ENCODE data around the gene TBC1D24. TPM values are rescaled to one million over a fixed set of nuclear protein-coding genes. Genes with fewer than 3 reads are reported as not detected.

TBC1D24 gene
- total RNA-seq, 1 donor from 2014 or later = 16.6 TPM

DNA sequence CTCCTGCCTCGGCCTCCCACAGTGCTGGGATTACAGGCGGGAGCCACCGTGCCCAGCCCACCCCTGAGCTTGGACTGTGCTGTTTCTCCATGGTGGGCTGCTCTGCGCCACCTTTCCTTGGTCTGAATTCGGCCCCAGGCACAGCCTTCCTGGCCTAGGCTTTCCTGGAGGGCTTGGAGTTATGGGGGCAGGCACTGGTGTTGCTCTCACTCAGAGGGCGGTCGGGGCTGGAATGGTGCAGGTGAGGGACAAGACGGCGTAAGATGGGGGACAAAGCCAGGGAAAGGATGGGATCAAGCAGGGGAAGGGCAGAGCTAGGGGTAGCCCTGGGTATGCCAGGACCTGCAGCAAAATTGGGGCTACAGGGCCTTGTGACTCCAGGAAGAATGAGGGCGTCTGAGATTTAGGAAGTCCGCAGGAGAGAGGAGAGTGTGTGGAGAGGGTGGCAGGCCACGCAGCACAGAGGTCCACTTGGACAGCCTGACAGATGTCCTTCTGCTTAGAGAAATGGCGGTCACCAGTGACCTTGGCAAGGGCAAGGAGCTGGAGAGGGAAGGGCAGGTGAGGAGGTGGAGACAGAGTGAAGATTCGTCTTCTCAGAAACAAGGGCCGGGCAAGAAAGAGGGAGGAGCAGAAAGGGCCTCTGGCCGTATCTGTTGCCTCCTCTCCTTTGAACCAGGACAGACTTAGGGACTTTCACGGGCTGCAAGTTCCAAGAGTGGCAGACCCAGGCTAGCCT lies 37.2 kb downstream of the TBC1D24 start:
- no peak for DNase-seq
- peaks cover 34% of the 10 kb centered on the region for H3K4me1 Mint-ChIP-seq

DNA sequence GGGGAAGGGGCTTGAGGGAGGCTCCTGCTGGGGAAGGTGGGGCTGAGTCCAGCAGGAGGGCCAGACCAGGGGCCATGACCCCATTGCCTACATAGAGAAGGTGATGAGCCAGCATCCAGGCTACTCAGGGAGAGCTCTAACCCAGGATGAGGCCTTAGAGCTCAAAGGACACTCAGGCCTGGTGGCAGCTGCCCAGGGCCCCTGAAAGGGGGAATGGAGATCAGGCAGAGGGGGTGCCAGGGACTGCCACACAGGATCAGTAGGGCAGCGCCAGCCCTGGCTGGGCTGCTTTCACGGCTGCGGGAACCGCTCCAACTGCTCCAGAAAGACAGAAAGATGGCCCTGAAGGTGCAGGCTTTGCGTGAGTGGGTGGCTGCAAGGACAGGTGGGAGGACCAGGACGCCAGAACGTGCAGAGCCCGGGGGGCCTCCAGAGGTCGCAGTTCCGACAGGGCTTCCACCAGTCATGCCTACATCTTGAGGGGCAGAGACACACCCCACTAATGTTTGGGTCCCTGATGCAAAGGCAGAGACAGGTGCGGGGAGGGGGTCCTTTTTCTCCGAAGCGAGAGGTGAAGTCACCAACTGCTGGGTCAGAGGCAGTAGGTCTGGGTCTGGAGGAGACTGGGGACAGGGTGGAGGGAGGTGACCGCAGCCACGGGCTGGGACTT lies 37.9 kb downstream of the TBC1D24 start:
- peaks cover 6% of the 10 kb centered on the region for H3K27me3 Mint-ChIP-seq
- no peaks in the 10 kb centered on the region for H3K9me3 Mint-ChIP-seq
- intact Hi-C loops (cut with micrococcal nuclease) = loop anchor here (1.0 to 10.0 kb wide), 3 partner anchors 19 to 356 kb away; partner anchors contain the start of gene TRAF7
- H3K36me3 Mint-ChIP-seq (ENCODE audit: low read depth) = peaks cover 10% of the 10 kb centered on the region
- H3K27ac Mint-ChIP-seq = peak overlapping the region; percentile 90
- H3K4me1 Mint-ChIP-seq = peaks cover 38% of the 10 kb centered on the region
- peak overlapping the region; percentile 94 for H3K4me3 Mint-ChIP-seq
- DNase-seq = peak; percentile 70

More for the DNA sequence above, 37.2 kb downstream of the TBC1D24 start:
- H3K4me3 Mint-ChIP-seq = peak overlapping the region; percentile 94
- peak overlapping the region; percentile 90 for H3K27ac Mint-ChIP-seq
- H3K27me3 Mint-ChIP-seq = peaks cover 6% of the 10 kb centered on the region
- H3K9me3 Mint-ChIP-seq = no peaks in the 10 kb centered on the region
- H3K36me3 Mint-ChIP-seq (ENCODE audit: low read depth) = peaks cover 8% of the 10 kb centered on the region
- intact Hi-C loops (cut with micrococcal nuclease) = loop anchor here (5.0 to 10.0 kb wide), 2 partner anchors 93 to 355 kb away; partner anchors contain the start of gene TRAF7

DNA sequence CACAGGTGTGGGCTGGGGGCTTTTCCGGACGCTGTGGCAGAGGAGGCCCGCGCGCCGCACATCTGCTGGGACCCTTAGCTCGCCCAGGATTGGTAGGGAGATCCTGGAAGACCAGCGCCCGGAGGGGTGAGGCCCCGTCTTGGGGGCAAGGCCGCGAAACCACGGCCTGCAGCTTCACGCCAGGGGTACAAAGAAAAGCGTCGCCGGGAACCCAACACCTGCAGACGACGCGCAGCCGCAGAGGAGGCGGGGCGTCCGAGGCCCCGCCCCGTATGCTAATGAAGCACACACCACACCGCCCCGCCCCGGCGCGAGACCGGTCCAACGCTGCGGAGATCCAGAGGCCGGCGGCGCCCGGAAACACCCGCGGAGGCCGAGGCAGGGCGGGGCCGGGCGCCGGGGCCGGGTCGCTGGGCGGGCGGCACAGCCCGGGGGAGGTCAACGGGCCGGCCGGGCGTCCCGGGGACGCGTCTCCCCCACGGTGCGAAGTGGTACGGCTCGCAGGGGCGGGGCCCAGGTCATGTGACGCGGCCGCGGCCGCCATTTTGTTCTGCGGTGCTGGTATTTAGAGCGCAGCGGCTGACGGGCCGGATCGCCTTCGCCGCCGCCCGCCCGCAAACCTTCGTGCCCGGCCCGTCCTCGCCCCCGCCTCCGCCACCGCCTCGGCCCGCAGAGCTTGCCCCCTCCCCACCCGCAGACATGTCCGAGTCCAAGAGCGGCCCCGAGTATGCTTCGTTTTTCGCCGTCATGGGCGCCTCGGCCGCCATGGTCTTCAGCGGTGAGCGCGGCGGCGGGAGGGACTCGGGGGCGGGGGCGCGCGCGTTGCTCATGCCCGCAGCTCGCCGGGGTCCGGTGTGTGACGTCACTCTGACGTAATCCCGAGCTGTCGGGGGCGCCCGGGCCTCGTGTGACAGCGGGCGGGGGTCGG lies 38.7 kb downstream of the TBC1D24 start, which contains the start of gene ATP6V0C:
Gene ATP6V0C, plus strand, starts transcription at position 548 of the 928 bp plus-strand sequence. Its CDS starts 152 bp downstream, at position 700.
- Mint-ChIP-seq H3K9me3 (no peaks in the 10 kb centered on the region), H3K36me3 (ENCODE audit: low read depth) (peaks cover 10% of the 10 kb centered on the region), H3K4me1 (peaks cover 38% of the 10 kb centered on the region), H3K27ac (peak within 1 kb of the TSS; percentile 97), H3K27me3 (peaks cover 6% of the 10 kb centered on the region), H3K4me3 (peak within 1 kb of the TSS; percentile 94)
- intact Hi-C loops (cut with micrococcal nuclease) = loop anchor here (1.0 to 10.0 kb wide), 3 partner anchors 19 to 356 kb away; partner anchors contain the start of gene TRAF7
- peak; percentile 98 for DNase-seq

GRCh38 chr16:2514333-2515179 lies 39.6 kb downstream of the TBC1D24 start:
- H3K27ac Mint-ChIP-seq = peak overlapping the region; percentile 91
- peaks cover 42% of the 10 kb centered on the region for H3K4me1 Mint-ChIP-seq
- peaks cover 6% of the 10 kb centered on the region for H3K27me3 Mint-ChIP-seq
- H3K9me3 Mint-ChIP-seq = no peaks in the 10 kb centered on the region
- DNase-seq = peak; percentile 82
- H3K36me3 Mint-ChIP-seq (ENCODE audit: low read depth) = peaks cover 11% of the 10 kb centered on the region
- intact Hi-C loops (cut with micrococcal nuclease) = loop anchor here (5.0 to 10.0 kb wide), 2 partner anchors 90 to 357 kb away; partner anchors contain the start of gene TRAF7
- peak overlapping the region; percentile 93 for H3K4me3 Mint-ChIP-seq

DNA sequence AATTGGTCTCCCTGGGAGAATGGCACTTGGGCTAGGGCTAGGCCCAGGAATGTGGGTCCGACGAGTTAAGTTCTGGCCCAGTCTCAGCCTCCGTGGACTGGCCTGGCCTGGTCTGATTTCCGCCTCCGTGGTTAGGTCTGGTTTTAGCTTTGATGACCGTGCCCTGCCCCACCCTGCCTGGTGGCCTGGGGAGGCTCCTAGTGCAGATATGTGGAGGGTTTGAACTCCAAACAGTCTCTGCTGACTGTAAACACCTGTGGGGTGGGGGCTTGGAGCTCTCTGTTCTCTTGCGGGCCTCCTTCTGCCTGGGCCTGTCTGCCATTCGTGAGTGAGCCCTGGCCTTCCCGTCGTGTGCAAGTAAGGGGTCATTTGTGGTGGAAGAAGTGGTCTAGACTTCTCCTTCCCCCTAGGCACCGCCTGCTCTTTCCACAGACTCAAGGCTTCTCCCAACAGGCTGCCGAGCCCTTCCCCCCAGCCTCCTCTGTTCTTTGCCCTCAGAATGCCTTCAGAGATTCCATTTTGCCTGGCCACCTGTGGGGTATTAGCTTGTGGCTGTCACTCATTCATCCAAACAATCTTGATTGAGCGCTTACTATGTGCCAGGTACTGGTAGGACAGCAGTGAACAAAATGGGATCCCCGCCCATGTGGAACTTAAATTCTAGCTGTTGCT lies 40.4 kb downstream of the TBC1D24 start:
- Mint-ChIP-seq H3K36me3 (ENCODE audit: low read depth) (peaks cover 16% of the 10 kb centered on the region), H3K4me3 (peak overlapping the region; percentile 93), H3K4me1 (peaks cover 47% of the 10 kb centered on the region), H3K27me3 (peaks cover 6% of the 10 kb centered on the region), H3K9me3 (no peaks in the 10 kb centered on the region), H3K27ac (peak overlapping the region; percentile 91)
- intact Hi-C loops (cut with micrococcal nuclease) = loop anchor here (10.0 kb wide), 1 partner anchor 89 kb away; no protein-coding TSS in a partner anchor
- DNase-seq = peak; percentile 67

- no peaks in the 10 kb centered on the region for H3K9me3 Mint-ChIP-seq
- DNase-seq = no peak
- peaks cover 54% of the 10 kb centered on the region for H3K4me1 Mint-ChIP-seq
- H3K4me3 Mint-ChIP-seq = peak overlapping the region; percentile 93
- peak overlapping the region; percentile 76 for H3K27ac Mint-ChIP-seq
- H3K36me3 Mint-ChIP-seq (ENCODE audit: low read depth) = peaks cover 22% of the 10 kb centered on the region
- intact Hi-C loops (cut with micrococcal nuclease) = loop anchor here (10.0 kb wide), 1 partner anchor 88 kb away; no protein-coding TSS in a partner anchor
- H3K27me3 Mint-ChIP-seq = peaks cover 3% of the 10 kb centered on the region
Measured at GRCh38 chr16:2516391-2517240, 41.7 kb downstream of the TBC1D24 start.

DNA sequence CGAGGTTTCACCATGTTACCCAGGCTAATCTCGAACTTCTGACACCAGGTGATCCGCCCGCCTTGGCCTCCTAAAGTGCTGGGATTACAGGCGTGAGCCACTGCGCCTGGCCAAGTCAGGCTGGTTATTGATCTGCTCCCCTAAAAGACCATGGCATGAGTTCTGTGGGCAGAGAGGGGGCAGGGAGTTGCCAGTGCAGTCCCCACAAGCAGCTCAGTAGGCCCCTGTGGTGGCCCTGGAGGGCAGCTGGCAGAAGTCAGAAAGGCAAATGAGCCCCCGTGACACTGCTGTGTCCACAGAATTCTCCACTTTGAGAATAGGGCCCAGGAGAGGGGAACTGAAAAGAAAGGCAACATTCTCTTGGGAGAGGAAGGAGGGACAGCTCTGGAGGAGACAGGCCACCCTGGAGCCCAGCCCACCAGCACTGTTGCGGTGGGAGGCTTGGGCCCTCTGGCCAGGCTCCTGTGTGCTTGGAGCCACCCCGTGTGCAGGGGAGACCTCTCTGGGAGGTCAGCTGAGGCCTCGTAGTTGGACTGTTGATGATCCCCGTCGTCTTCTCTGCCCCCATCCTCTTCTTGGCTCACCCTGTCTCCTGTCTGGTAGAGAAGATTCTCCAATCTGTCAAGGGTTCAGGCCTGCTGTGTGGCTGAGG lies 43.2 kb downstream of the TBC1D24 start:
- Mint-ChIP-seq H3K4me1 (peaks cover 42% of the 10 kb centered on the region), H3K27me3 (no peaks in the 10 kb centered on the region), H3K27ac (peak overlapping the region; percentile 53), H3K4me3 (no peak overlapping the region), H3K36me3 (ENCODE audit: low read depth) (peaks cover 24% of the 10 kb centered on the region), H3K9me3 (no peaks in the 10 kb centered on the region)
- intact Hi-C loops (cut with micrococcal nuclease) = loop anchor here (10.0 kb wide), 1 partner anchor 87 kb away; no protein-coding TSS in a partner anchor
- DNase-seq = no peak

GRCh38 chr16:2518823-2519710 lies 44.1 kb downstream of the TBC1D24 start:
- intact Hi-C loops (cut with micrococcal nuclease) = loop anchor here (10.0 kb wide), 1 partner anchor 86 kb away; no protein-coding TSS in a partner anchor
- Mint-ChIP-seq H3K9me3 (no peaks in the 10 kb centered on the region), H3K4me3 (peak overlapping the region; percentile 80), H3K27me3 (no peaks in the 10 kb centered on the region), H3K4me1 (peaks cover 44% of the 10 kb centered on the region), H3K27ac (peak overlapping the region; percentile 91), H3K36me3 (ENCODE audit: low read depth) (peaks cover 29% of the 10 kb centered on the region)
- DNase-seq = no peak

GRCh38 chr16:2519711-2520080 lies 44.8 kb downstream of the TBC1D24 start:
- H3K36me3 Mint-ChIP-seq (ENCODE audit: low read depth) = peaks cover 35% of the 10 kb centered on the region
- H3K4me1 Mint-ChIP-seq = peaks cover 48% of the 10 kb centered on the region
- no peaks in the 10 kb centered on the region for H3K27me3 Mint-ChIP-seq
- H3K4me3 Mint-ChIP-seq = peak overlapping the region; percentile 80
- intact Hi-C loops (cut with micrococcal nuclease) = loop anchor here (10.0 kb wide), 1 partner anchor 85 kb away; no protein-coding TSS in a partner anchor
- DNase-seq = no peak
- no peaks in the 10 kb centered on the region for H3K9me3 Mint-ChIP-seq
- H3K27ac Mint-ChIP-seq = peak overlapping the region; percentile 91

GRCh38 chr16:2520097-2520783 lies 45.3 kb downstream of the TBC1D24 start, which contains the start of gene AMDHD2:
TSS of gene AMDHD2 (plus strand) at chr16:2520371. CDS start at chr16:2520459, 88 bp downstream.
- peak; percentile 97 for DNase-seq
- Mint-ChIP-seq H3K9me3 (no peaks in the 10 kb centered on the region), H3K27ac (peak within 1 kb of the TSS; percentile 91), H3K36me3 (ENCODE audit: low read depth) (peaks cover 35% of the 10 kb centered on the region), H3K4me3 (peak within 1 kb of the TSS; percentile 86), H3K27me3 (no peaks in the 10 kb centered on the region), H3K4me1 (peaks cover 46% of the 10 kb centered on the region)
- intact Hi-C loops (cut with micrococcal nuclease) = no loop called here

Data from activated CD4-positive, alpha-beta T cell treated with anti-CD3 and anti-CD28 coated beads, Interleukin-2, amount 10 ng/mL, durations not matched to agents 24 days and 14 days (primary cell).